WTC11 (cell line): ENCODE data around the gene IP6K3.

Experiments
- GABPB1 ChIP-seq: sonication (generic); formaldehyde crosslinking; IDR thresholded peaks from 2 replicates; pipeline ENCODE4 v1.8.1; 2023; ENCODE audit warnings: mild to moderate bottlenecking, missing genetic modification reagents
- MAX ChIP-seq: sonication (generic); formaldehyde crosslinking; IDR thresholded peaks from 2 replicates; pipeline ENCODE4 v1.8.0; 2022; ENCODE audit warnings: mild to moderate bottlenecking, missing genetic modification reagents
- TF ChIP-seq, protein P1 (sequence below): fragments of 200-600 bp; IDR thresholded peaks from 2 replicates; pipeline ENCODE4 v1.8.0; 2022; ENCODE audit warnings: antibody characterized with exemption
- TF ChIP-seq, protein P2 (sequence below): sonication (generic); formaldehyde crosslinking; IDR thresholded peaks from 2 replicates; pipeline ENCODE4 v1.8.1; 2023; ENCODE audit warnings: mild to moderate bottlenecking, moderate library complexity, missing genetic modification reagents

DNA sequence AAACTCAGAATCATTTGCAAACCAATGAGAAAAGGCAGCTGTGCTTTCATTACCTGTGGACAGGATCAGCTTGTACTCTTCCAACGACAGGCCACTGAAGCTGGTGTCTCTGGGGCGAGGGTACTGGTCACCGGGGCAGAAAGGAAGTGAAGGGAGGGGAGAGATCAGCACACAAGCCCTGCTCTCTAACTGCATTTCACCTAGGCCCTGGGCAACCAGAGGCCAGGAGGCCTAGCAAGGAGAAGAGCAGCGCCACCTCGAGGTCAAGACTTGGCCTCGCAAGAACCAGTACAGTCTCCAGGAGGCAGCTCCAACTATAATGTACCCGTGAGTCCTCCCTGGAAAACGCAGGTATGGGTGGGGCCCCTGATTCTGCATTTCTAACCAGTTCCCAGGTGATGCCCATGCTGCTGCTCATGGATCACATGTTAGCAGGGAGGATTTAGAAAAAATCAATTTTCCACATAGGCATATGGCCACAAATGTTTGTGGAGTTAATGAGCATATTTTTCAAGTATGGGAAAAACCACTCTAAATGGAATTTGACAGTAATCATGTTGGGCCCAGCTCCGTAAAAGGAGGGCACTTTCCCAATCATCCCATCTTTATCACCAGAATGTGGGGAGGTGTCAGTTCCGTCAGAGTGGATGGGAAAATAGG lies 46.2 kb downstream of the IP6K3 start:
- TF ChIP-seq, protein P1, sequence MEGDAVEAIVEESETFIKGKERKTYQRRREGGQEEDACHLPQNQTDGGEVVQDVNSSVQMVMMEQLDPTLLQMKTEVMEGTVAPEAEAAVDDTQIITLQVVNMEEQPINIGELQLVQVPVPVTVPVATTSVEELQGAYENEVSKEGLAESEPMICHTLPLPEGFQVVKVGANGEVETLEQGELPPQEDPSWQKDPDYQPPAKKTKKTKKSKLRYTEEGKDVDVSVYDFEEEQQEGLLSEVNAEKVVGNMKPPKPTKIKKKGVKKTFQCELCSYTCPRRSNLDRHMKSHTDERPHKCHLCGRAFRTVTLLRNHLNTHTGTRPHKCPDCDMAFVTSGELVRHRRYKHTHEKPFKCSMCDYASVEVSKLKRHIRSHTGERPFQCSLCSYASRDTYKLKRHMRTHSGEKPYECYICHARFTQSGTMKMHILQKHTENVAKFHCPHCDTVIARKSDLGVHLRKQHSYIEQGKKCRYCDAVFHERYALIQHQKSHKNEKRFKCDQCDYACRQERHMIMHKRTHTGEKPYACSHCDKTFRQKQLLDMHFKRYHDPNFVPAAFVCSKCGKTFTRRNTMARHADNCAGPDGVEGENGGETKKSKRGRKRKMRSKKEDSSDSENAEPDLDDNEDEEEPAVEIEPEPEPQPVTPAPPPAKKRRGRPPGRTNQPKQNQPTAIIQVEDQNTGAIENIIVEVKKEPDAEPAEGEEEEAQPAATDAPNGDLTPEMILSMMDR: peak; percentile 66
- TF ChIP-seq, protein P2, sequence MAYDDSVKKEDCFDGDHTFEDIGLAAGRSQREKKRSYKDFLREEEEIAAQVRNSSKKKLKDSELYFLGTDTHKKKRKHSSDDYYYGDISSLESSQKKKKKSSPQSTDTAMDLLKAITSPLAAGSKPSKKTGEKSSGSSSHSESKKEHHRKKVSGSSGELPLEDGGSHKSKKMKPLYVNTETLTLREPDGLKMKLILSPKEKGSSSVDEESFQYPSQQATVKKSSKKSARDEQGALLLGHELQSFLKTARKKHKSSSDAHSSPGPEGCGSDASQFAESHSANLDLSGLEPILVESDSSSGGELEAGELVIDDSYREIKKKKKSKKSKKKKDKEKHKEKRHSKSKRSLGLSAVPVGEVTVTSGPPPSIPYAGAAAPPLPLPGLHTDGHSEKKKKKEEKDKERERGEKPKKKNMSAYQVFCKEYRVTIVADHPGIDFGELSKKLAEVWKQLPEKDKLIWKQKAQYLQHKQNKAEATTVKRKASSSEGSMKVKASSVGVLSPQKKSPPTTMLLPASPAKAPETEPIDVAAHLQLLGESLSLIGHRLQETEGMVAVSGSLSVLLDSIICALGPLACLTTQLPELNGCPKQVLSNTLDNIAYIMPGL (CRISPR knock-in tag): no peak
- TF ChIP-seq GABPB1 (CRISPR knock-in tag) (no peak), MAX (CRISPR knock-in tag) (no peak)
